Neural crest cell (in vitro differentiated cells): Measurements from ENCODE around the gene CD82. TPM values are rescaled to one million over a fixed set of nuclear protein-coding genes. Genes with fewer than 3 reads are reported as not detected.

Source experiments
- DNase-seq: peaks from one replicate; pipeline ENCODE4 v3.0.0; 2021; ENCODE audit warnings: low read depth, mixed read lengths, low spot score
- H3K27ac Mint-ChIP-seq: one replicate; pipeline ENCODE4 v1.8.0; 2021; ENCODE audit warnings: mild to moderate bottlenecking, mixed read lengths; ENCODE audit not compliant: unreplicated experiment
- H3K27me3 Mint-ChIP-seq: 2 replicates; pipeline ENCODE4 v1.8.0; 2021; ENCODE audit warnings: low read depth, mild to moderate bottlenecking, mixed read lengths
- H3K36me3 Mint-ChIP-seq: 2 replicates; pipeline ENCODE4 v1.8.0; 2021; ENCODE audit warnings: low read depth, mild to moderate bottlenecking, mixed read lengths
- H3K4me1 Mint-ChIP-seq: 2 replicates; pipeline ENCODE4 v1.8.0; 2021; ENCODE audit warnings: mixed read lengths
- H3K4me3 Mint-ChIP-seq: one replicate; pipeline ENCODE4 v1.8.0; 2021; ENCODE audit warnings: mild to moderate bottlenecking, mixed read lengths
- H3K9me3 Mint-ChIP-seq: 2 replicates; pipeline ENCODE4 v1.8.0; 2021; ENCODE audit warnings: mixed read lengths
- total RNA-seq: library from RNA; stranded (reverse); gene quantifications from 2 replicates; pipeline ENCODE4 v1.2.1, GENCODE V29; 2021
- TF ChIP-seq, protein P1 (sequence below): fragments of 200-600 bp; sonication (generic); conservative IDR thresholded peaks from 2 replicates; pipeline ENCODE4 v1.5.0; 2021; ENCODE audit warnings: antibody characterized with exemption, mild to moderate bottlenecking

Gene CD82
- total RNA-seq, 1 donor from 2014 or later, result 14.1 TPM

DNA sequence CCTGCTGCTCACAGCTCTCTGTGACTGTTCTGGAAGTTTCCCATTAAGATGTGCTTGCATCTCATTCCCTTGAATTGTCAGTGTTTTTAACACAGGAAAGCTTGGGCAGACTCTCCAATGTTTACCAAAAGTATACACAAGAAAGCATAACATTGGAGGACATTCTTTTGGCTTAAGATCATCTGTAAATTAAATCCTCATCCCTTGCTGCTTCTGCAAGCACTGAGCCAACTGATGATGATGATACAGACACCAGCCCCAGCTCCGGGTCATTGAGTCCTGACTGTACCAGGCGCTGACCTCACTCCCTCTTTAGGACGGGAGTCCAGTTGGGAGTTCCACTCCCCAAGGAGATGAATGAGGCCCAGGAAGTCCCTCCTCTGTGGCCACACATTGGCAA, 23.8 kb downstream of the CD82 start:
- Mint-ChIP-seq H3K36me3 (no peaks in the 10 kb centered on the region), H3K9me3 (no peaks in the 10 kb centered on the region), H3K27ac (no peak overlapping the region), H3K4me3 (no peak overlapping the region), H3K4me1 (peaks cover 28% of the 10 kb centered on the region), H3K27me3 (no peaks in the 10 kb centered on the region)
- DNase-seq, result no peak
- TF ChIP-seq, protein P1, sequence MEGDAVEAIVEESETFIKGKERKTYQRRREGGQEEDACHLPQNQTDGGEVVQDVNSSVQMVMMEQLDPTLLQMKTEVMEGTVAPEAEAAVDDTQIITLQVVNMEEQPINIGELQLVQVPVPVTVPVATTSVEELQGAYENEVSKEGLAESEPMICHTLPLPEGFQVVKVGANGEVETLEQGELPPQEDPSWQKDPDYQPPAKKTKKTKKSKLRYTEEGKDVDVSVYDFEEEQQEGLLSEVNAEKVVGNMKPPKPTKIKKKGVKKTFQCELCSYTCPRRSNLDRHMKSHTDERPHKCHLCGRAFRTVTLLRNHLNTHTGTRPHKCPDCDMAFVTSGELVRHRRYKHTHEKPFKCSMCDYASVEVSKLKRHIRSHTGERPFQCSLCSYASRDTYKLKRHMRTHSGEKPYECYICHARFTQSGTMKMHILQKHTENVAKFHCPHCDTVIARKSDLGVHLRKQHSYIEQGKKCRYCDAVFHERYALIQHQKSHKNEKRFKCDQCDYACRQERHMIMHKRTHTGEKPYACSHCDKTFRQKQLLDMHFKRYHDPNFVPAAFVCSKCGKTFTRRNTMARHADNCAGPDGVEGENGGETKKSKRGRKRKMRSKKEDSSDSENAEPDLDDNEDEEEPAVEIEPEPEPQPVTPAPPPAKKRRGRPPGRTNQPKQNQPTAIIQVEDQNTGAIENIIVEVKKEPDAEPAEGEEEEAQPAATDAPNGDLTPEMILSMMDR, result no peak

DNA sequence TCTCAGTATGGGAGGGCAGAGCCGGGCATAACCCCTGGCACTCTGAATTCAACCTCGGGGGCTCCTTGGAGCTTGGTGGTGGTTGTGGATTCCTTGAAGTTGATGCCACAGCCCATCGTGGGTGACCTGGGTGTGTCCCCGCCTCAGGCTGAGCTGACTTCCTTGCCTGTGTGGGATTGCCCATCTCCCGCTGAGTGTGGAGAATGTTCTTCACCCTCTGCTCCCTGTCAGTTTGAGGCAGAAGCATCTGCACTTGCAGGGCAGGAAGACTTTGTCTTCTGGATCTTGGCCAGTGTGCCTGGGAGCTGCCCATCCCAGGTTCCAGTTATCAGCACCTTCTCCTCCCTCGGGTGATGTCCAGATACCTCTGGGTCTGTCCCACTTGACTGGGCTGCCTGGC, 25.3 kb downstream of the CD82 start:
- H3K27me3 Mint-ChIP-seq, result no peaks in the 10 kb centered on the region
- no peaks in the 10 kb centered on the region for H3K9me3 Mint-ChIP-seq
- peaks cover 38% of the 10 kb centered on the region for H3K4me1 Mint-ChIP-seq
- H3K4me3 Mint-ChIP-seq, result no peak overlapping the region
- no peaks in the 10 kb centered on the region for H3K36me3 Mint-ChIP-seq
- DNase-seq, result no peak
- TF ChIP-seq, protein P1, result no peak
- no peak overlapping the region for H3K27ac Mint-ChIP-seq

DNA sequence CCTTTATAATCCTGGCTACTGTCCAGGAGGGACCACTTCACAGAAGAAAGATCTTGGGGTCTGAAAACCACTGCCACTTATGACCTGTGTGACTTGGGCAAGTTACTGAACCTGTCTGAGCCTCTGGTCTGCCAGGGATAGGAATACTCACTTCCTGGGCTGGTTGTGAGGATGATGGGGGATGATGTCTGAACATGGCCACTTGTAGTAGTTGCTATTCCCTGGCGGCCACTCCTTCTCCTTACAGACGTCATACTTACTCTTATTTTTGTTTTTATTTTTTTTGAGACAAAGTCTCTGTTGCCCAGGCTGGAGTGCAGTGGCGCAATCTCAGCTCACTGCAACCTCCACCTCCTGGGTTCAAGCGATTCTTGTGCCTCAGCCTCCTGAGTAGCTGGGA, 26.1 kb downstream of the CD82 start:
- H3K9me3 Mint-ChIP-seq, result no peaks in the 10 kb centered on the region
- H3K4me1 Mint-ChIP-seq, result peaks cover 43% of the 10 kb centered on the region
- no peaks in the 10 kb centered on the region for H3K36me3 Mint-ChIP-seq
- no peak overlapping the region for H3K27ac Mint-ChIP-seq
- no peak for DNase-seq
- H3K27me3 Mint-ChIP-seq, result no peaks in the 10 kb centered on the region
- TF ChIP-seq, protein P1, result no peak
- no peak overlapping the region for H3K4me3 Mint-ChIP-seq

DNA sequence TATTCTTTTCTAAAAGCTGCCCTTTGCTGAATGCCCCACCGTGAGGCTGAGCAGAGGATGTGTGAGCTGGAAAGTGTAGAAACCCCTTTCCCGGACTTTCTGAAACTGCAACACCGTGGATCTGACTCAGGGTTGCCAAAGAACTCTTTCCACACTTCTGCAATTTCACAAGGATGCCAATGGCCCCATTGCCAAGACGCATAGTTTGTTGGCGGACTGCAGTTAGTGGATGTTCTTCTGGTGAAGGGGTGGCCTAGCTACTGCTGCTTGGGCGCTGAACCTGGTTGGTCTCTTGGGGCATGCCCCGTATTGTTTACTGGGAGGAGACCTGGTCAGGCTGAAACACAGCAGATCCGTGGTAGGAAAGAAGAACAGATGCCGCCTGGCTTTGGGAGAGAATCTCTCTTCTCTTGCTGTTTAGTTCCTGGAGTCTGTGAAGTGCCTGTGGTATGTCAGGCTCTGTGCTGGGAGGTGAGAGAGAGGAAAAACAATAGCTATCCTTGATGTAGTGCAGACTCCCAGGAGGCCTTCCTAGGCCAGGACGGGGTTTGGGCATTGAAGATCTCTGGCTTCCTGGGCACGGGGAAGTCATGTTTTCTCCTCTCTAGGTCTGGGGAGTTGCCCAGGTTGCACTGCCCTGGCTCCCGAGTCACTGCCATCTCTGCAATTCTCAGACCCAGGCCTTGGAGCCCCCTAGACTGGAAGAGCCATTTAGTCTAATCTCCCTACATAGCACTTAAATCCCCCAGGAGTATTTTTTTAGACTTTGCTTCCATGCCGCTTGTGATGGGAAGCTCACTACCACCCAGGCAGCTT, 26.9 kb downstream of the CD82 start:
- Mint-ChIP-seq H3K4me1 (peaks cover 40% of the 10 kb centered on the region), H3K36me3 (no peaks in the 10 kb centered on the region), H3K4me3 (no peak overlapping the region), H3K27ac (peak overlapping the region; percentile 85), H3K9me3 (no peaks in the 10 kb centered on the region), H3K27me3 (no peaks in the 10 kb centered on the region)
- DNase-seq, result no peak
- TF ChIP-seq, protein P1, result no peak

DNA sequence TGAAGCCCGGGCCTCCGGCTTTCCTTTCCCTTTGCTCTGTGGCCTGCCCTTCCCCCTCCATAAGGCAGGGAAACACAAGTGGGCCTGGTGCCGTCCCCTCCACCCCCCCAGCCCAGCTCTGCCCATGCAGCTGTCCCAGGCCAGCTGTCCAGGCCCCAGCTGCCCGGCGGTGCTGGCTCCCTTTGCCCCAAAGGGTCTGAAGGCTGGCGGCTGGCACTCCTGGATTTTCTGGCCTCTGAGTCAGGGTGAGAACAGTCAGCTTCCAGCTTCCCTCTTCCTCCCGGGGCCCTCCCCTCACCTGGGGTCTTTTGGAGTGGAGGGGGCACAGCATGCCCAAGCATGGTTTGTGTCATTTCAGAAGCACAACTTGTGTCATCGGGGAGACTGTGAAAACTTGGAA, 27.8 kb downstream of the CD82 start:
- Mint-ChIP-seq H3K27me3 (no peaks in the 10 kb centered on the region), H3K4me1 (peaks cover 43% of the 10 kb centered on the region), H3K36me3 (no peaks in the 10 kb centered on the region), H3K27ac (no peak overlapping the region), H3K9me3 (no peaks in the 10 kb centered on the region), H3K4me3 (no peak overlapping the region)
- TF ChIP-seq, protein P1, result no peak
- DNase-seq, result no peak
